Stimulated activated CD4-positive, alpha-beta T cell treated with anti-CD3 and anti-CD28 coated beads, Interleukin-2, amount 100 ng/mL, for 48 hours (primary cell): ENCODE measurements around the gene GRXCR1.

Source experiments
- DNase-seq, 2 donors: peaks; one replicate each; pipeline ENCODE4 v3.0.0-alpha.2; 2020

The GRXCR1 gene

GRCh38 chr4:42892413-42892812, at the start of gene GRXCR1:
Gene GRXCR1, plus strand, starts transcription at chr4:42892713. Its CDS starts 554 bp downstream, at chr4:42893267.
- DNase-seq, result no peak

- DNase-seq, result no peak
Measured at GRCh38 chr4:42843694-42844093, 48.8 kb upstream of the GRXCR1 start.

- DNase-seq, result no peak
Measured at GRCh38 chr4:42844422-42845070, 48.0 kb upstream of the GRXCR1 start.

- no peak for DNase-seq
Measured at GRCh38 chr4:42845586-42845985, 46.9 kb upstream of the GRXCR1 start.

- DNase-seq, result no peak
Measured at GRCh38 chr4:42855779-42856178, 36.7 kb upstream of the GRXCR1 start.

- DNase-seq, result peak; percentile 49
Measured at GRCh38 chr4:42865572-42866189, 26.8 kb upstream of the GRXCR1 start.

GRCh38 chr4:42871261-42871660, 21.3 kb upstream of the GRXCR1 start:
- DNase-seq, result no peak

- DNase-seq, result no peak
Measured at GRCh38 chr4:42871671-42872290, 20.7 kb upstream of the GRXCR1 start.

- DNase-seq, result no peak
Measured at GRCh38 chr4:42878863-42879262, 13.7 kb upstream of the GRXCR1 start.

- no peak for DNase-seq
Measured at GRCh38 chr4:42881253-42881652, 11.3 kb upstream of the GRXCR1 start.

GRCh38 chr4:42891644-42892043, 869 bp upstream of the GRXCR1 start:
- DNase-seq, result no peak

GRCh38 chr4:42895452-42895851, 2.9 kb downstream of the GRXCR1 start:
- DNase-seq, result no peak

GRCh38 chr4:42904986-42905385, 12.5 kb downstream of the GRXCR1 start:
- no peak for DNase-seq

- DNase-seq, result no peak
Measured at GRCh38 chr4:42905591-42905990, 13.1 kb downstream of the GRXCR1 start.

GRCh38 chr4:42906341-42906740, 13.8 kb downstream of the GRXCR1 start:
- no peak for DNase-seq

- DNase-seq, result no peak
Measured at GRCh38 chr4:42906891-42907759, 14.6 kb downstream of the GRXCR1 start.

GRCh38 chr4:42910459-42910858, 17.9 kb downstream of the GRXCR1 start:
- DNase-seq, result no peak

- DNase-seq, result no peak
Measured at GRCh38 chr4:42914937-42915336, 22.4 kb downstream of the GRXCR1 start.

GRCh38 chr4:42915484-42915883, 23.0 kb downstream of the GRXCR1 start:
- no peak for DNase-seq

- DNase-seq, result no peak
Measured at GRCh38 chr4:42917296-42917695, 24.8 kb downstream of the GRXCR1 start.

- DNase-seq, result no peak
Measured at GRCh38 chr4:42923431-42923830, 30.9 kb downstream of the GRXCR1 start.

- no peak for DNase-seq
Measured at GRCh38 chr4:42925921-42926320, 33.4 kb downstream of the GRXCR1 start.

GRCh38 chr4:42927946-42928345, 35.4 kb downstream of the GRXCR1 start:
- DNase-seq, result no peak
